ENCODE measurements around the gene DYNLT3.

DYNLT3 gene

DNA sequence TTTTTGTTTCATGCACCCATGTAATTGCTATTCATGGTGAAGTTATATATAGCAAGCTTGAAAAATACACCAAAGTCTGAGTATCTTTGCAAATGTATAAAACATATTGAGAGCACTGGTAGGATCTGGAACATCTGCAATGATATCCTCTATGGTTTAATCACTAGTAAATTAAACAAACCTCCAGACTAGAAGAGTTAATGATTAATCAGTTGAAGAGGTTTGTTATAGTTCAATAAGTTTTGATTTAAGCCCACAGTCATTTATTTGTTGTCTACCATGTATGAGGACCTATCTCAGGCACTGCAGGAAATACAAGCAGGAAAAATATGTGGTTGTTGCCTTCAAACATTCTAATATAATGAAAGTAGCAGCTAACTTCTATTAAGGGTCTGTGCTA is 51.1 kb downstream of the DYNLT3 start:
- Histone ChIP-seq H3K9me3 (ENCODE audit: insufficient read depth, low read length) (no peaks in the 10 kb centered on the region), H3K4me1 (ENCODE audit: insufficient read depth, insufficient read length) (no peaks in the 10 kb centered on the region), H3K4me3 (ENCODE audit: insufficient read length, low read depth) (no peak overlapping the region), H3K9ac (ENCODE audit: insufficient read length, low read depth) (no peak overlapping the region), H3K27me3 (ENCODE audit: insufficient read depth, insufficient read length) (no peaks in the 10 kb centered on the region), H3K36me3 (ENCODE audit: insufficient read depth, insufficient read length, low read length) (no peaks in the 10 kb centered on the region)
- DNase-seq (ENCODE audit: low read depth, low spot score), result no peak
- TF ChIP-seq SUZ12 (IDR thresholded peaks at IDR 0.05; ENCODE audit: extremely low read depth, insufficient read depth, insufficient read length) (no peak), YY1 (IDR thresholded peaks at IDR 0.05; ENCODE audit: insufficient read depth, insufficient read length) (no peak), ZNF274 (IDR thresholded peaks at IDR 0.05; ENCODE audit: low read depth, low read length) (no peak)
